Gastrocnemius medialis (tissue), 4 donors: Measurements from ENCODE around the gene RBM6. TPM values are rescaled to one million over a fixed set of nuclear protein-coding genes. Genes with fewer than 3 reads are reported as not detected.

Experiments
- ATAC-seq, 2 donors: fragments of 150-250 bp; one replicate each; pipeline ENCODE4 v1.9.1; 2016
- DNase-seq, 2 donors: peaks; one replicate each; pipeline ENCODE4 v3.0.0-alpha.2; 2019
- H3K27ac ChIP-seq, 4 donors: fragments of 200-600 bp; sonication (generic); 1 replicate in 1 of 4; 2 replicates in 3 of 4; pipeline ENCODE4 v1.5.1; 2016 to 2018; ENCODE audit warnings: mild to moderate bottlenecking in 2 of 4, moderate library complexity in 1 of 4
- H3K27me3 ChIP-seq, 3 donors: fragments of 200-600 bp; sonication (generic) in 2 of 3; 1 replicate in 1 of 3; 2 replicates in 2 of 3; pipeline versions ENCODE4 v1.5.1 to v1.6.0; 2016 to 2019; ENCODE audit warnings: mild to moderate bottlenecking in 1 of 3, moderate library complexity in 1 of 3
- H3K36me3 ChIP-seq, 2 donors: fragments of 200-600 bp; sonication (generic) in 1 of 2; one replicate each; pipeline ENCODE4 v1.5.1; 2017 to 2018
- H3K4me1 ChIP-seq, 2 donors: fragments of 200-600 bp; sonication (generic) in 1 of 2; one replicate each; pipeline ENCODE4 v1.5.1; 2016 to 2017; ENCODE audit warnings: mild to moderate bottlenecking in 2 of 2
- H3K4me3 ChIP-seq, 4 donors: fragments of 200-600 bp; sonication (generic) in 3 of 4; 1 replicate in 1 of 4; 2 replicates in 3 of 4; pipeline ENCODE4 v1.5.1; 2016 to 2019; ENCODE audit warnings: mild to moderate bottlenecking in 2 of 4
- H3K9me3 ChIP-seq, 3 donors: fragments of 200-600 bp; sonication (generic) in 2 of 3; 1 replicate in 1 of 3; 2 replicates in 2 of 3; pipeline ENCODE4 v1.5.1; 2016 to 2019
- CTCF ChIP-seq, 5 experiments: fragments of 450-650 bp in 3 of 5; fragments of 200-600 bp in 2 of 5; sonication (generic) in 2 of 5; IDR thresholded peaks in 4 of 5; conservative IDR thresholded peaks in 1 of 5; 1 replicate in 4 of 5; 2 replicates in 1 of 5; pipeline ENCODE4 v1.5.1; 2016 to 2019; ENCODE audit warnings: antibody characterized with exemption in 5 of 5, mild to moderate bottlenecking in 3 of 5, moderate library complexity in 3 of 5
- POLR2A ChIP-seq, 2 donors: fragments of 450-650 bp; IDR thresholded peaks; one replicate each; pipeline ENCODE4 v1.6.1; 2017; ENCODE audit warnings: antibody characterized with exemption in 2 of 2, mild to moderate bottlenecking in 2 of 2, moderate library complexity in 2 of 2
- in situ Hi-C, 4 donors: fragments of 200-750 bp; cut with MboI; loops; one replicate each; pipeline versions ENCODE4 v1.15.0 to v1.8.0; 2017; ENCODE audit warnings: low sequenced_read_pairs in 4 of 4
- intact Hi-C: fragments of 100-400 bp; cut with DNase I; formaldehyde crosslinking; loops from one replicate; pipeline ENCODE4 v1.15.1; 2023; ENCODE audit warnings: low total_unique reads
- total RNA-seq, 4 donors: library from RNA; depleted of rRNA; stranded (reverse); fragments of >200 nt; gene quantifications; one replicate each; pipeline versions ENCODE4 v1.1.0 to v1.2.3, GENCODE V29; 2016

RBM6 gene
- total RNA-seq, 4 donors from 2014 or later = 27.2 to 55.6 (median 30.6) TPM

GRCh38 chr3:50044976-50045375, 105.0 kb downstream of the RBM6 start:
- Histone ChIP-seq H3K4me1 (peaks cover 0 to under 1% of the 10 kb centered on the region in 2 donors), H3K27ac (no peak overlapping the region), H3K9me3 (no peaks in the 10 kb centered on the region), H3K4me3 (no peak overlapping the region), H3K36me3 (peaks cover 0 to 21% of the 10 kb centered on the region in 2 donors), H3K27me3 (no peaks in the 10 kb centered on the region)
- intact Hi-C loops = no loop called here
- in situ Hi-C loops = no loop called here
- ATAC-seq (no peak), DNase-seq (no peak)
- no peak for TF ChIP-seq POLR2A (IDR thresholded peaks at IDR 0.05)

GRCh38 chr3:50047426-50047825, 107.5 kb downstream of the RBM6 start:
- TF ChIP-seq CTCF (IDR thresholded peaks at IDR 0.05 in 4 of 5, conservative IDR thresholded peaks at IDR 0.05 in 1 of 5) (no peak), POLR2A (IDR thresholded peaks at IDR 0.05) (no peak)
- H3K27me3 ChIP-seq = no peaks in the 10 kb centered on the region
- H3K36me3 ChIP-seq = peaks cover 0 to 38% of the 10 kb centered on the region in 2 donors
- H3K27ac ChIP-seq = no peak overlapping the region
- intact Hi-C loops = no loop called here
- H3K4me3 ChIP-seq = no peak overlapping the region
- ATAC-seq (no peak), DNase-seq (no peak)
- in situ Hi-C loops = no loop called here
- H3K9me3 ChIP-seq = no peaks in the 10 kb centered on the region
- H3K4me1 ChIP-seq = peaks cover 0 to 7% of the 10 kb centered on the region in 2 donors

GRCh38 chr3:50050361-50050760, 110.4 kb downstream of the RBM6 start:
- Histone ChIP-seq H3K9me3 (no peaks in the 10 kb centered on the region), H3K4me1 (peaks cover 0 to 7% of the 10 kb centered on the region in 2 donors), H3K4me3 (no peak overlapping the region), H3K36me3 (peaks cover 0 to 64% of the 10 kb centered on the region in 2 donors), H3K27ac (no peak overlapping the region), H3K27me3 (no peaks in the 10 kb centered on the region)
- in situ Hi-C loops (no loop called here), intact Hi-C loops (no loop called here)
- ATAC-seq = no peak
- no peak for DNase-seq
- TF ChIP-seq POLR2A (IDR thresholded peaks at IDR 0.05) = no peak
- TF ChIP-seq CTCF (IDR thresholded peaks at IDR 0.05 in 4 of 5, conservative IDR thresholded peaks at IDR 0.05 in 1 of 5) = no peak

- peaks cover 0 to 91% of the 10 kb centered on the region in 2 donors for H3K36me3 ChIP-seq
- no peaks in the 10 kb centered on the region for H3K9me3 ChIP-seq
- no peaks in the 10 kb centered on the region for H3K27me3 ChIP-seq
- no peak overlapping the region for H3K4me3 ChIP-seq
- TF ChIP-seq CTCF (IDR thresholded peaks at IDR 0.05 in 4 of 5, conservative IDR thresholded peaks at IDR 0.05 in 1 of 5) = no peak
- no peak for TF ChIP-seq POLR2A (IDR thresholded peaks at IDR 0.05)
- ATAC-seq = no peak
- H3K27ac ChIP-seq = no peak overlapping the region
- DNase-seq = no peak
- intact Hi-C loops (no loop called here), in situ Hi-C loops (no loop called here)
- H3K4me1 ChIP-seq = no peaks in the 10 kb centered on the region
These were observed 117.8 kb downstream of the RBM6 start for GRCh38 chr3:50057756-50058155.

GRCh38 chr3:50068134-50068533, 128.2 kb downstream of the RBM6 start:
- in situ Hi-C loops (no loop called here), intact Hi-C loops (no loop called here)
- Histone ChIP-seq H3K9me3 (no peaks in the 10 kb centered on the region), H3K27me3 (no peaks in the 10 kb centered on the region), H3K36me3 (peaks cover 0 to 95% of the 10 kb centered on the region in 2 donors), H3K4me1 (no peaks in the 10 kb centered on the region), H3K4me3 (no peak overlapping the region), H3K27ac (no peak overlapping the region)
- TF ChIP-seq POLR2A (IDR thresholded peaks at IDR 0.05) (no peak), CTCF (IDR thresholded peaks at IDR 0.05 in 4 of 5, conservative IDR thresholded peaks at IDR 0.05 in 1 of 5) (no peak)
- no peak for DNase-seq
- ATAC-seq = no peak
